NCI-H524 (cell line): ENCODE measurements around the gene ANKZF1.

ENCODE experiments used
- DNase-seq, 2 experiments: peaks; one replicate each; lab custom pipeline; 2025; lab: John Stamatoyannopoulos, UW

Gene ANKZF1

GRCh38 chr2:219223831-219224610, 5.6 kb upstream of the ANKZF1 start:
- no peak for DNase-seq

GRCh38 chr2:219225350-219225749, 4.3 kb upstream of the ANKZF1 start:
- no peak for DNase-seq

DNA sequence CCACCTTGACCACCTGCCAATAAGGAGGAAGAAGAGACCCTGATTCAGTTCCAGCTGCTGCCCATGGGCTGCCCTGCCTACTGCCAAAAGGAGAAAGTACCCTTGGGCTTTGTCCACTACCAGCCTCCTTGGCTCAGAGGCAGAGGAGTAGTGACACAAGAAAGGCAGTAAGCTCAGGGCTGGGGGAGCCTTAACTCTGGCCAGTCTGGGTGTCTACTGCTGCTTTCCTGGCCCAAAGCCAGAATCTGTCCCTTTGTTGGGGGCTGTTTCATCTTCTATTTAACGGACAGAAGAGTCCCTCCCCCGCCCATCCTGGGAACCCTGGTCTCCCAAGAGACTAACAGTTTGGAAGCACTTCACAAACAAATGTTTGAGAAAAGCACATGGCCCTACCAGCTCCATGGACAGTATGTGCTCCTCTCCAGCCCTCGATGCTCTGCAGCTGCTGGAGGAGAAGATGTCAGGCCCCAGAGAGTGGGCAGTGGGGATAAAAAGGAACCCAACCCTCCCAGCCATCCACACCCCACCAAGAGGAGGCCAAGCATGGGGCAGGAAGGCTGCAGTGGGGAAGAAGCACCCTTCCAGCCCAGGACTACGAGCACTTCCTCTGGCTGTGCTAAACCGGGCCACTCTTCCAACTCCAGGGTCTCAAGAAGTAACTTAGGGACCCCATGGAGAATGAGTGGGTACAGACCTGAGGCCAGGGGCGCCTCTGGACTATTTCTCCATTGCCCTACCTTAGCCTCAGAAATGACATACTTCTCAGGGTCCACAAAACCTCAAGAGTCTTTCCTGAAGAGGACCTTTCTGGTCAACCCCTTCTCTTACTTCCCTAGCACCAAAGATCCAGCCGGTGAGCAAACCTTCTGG, 1.3 kb upstream of the ANKZF1 start:
- DNase-seq = no peak

DNA sequence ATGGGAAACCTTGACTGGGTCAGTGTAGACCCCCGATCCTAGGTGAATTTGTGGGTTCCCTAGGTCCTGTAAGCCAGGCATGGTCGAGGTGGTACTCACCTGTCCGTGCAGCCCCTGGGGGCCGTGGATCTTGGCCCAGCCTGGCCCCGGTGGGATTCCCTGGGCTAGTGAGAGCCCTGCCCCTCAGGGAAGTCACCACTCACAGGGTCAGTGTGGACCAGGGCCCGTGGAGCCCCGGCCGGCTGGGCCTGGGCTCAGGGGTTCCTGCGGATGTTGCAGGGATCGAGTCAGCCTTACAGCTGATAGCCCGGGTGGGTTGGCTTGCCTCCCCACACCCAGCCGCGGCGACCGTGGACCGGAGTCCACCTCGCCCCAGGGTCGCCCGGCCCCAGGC, 698 bp upstream of the ANKZF1 start:
- no peak for DNase-seq

DNA sequence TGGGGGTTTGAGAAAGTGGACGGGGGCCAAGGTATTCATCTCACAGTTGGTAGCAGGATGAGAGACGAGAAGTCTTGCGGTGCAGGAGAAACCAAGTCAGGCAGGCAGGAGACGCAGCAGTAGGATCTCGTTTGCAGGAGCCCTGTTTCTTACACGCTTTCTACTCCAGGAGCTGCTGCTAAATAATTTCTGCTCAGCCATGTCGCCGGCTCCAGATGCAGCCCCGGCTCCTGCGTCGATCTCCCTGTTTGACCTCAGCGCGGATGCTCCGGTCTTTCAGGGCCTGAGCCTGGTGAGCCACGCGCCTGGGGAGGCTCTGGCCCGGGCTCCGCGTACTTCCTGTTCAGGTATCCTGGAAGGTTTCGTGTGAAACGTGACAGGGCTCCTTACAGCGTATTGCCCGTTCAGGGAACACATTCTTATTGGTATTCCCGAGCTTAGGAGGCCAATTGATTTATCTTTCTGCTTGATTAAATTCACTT, 494 bp downstream of the ANKZF1 start:
- peak in 1 of 2 experiments; percentile 30 for DNase-seq

GRCh38 chr2:219234331-219234730, 4.7 kb downstream of the ANKZF1 start:
- DNase-seq = no peak

- no peak for DNase-seq
Observed at GRCh38 chr2:219243291-219243761, 13.7 kb downstream of the ANKZF1 start.

DNA sequence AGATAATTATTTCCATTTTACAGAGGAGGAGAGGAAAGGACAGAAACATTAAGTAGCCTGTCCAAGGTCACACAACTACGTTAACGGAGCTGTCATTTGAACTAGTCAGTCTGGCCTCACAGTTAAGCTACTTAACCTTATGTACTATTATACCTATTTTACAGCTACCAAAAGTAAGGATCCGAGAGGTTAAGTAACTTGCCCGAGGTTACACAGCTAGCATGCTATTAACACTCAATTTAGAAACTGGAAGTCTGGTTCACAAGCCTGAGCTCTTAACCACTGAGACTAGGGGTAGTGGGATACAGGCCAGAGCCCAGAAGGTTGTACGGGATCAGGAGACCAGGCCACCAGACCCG, 15.2 kb downstream of the ANKZF1 start:
- DNase-seq = no peak

DNA sequence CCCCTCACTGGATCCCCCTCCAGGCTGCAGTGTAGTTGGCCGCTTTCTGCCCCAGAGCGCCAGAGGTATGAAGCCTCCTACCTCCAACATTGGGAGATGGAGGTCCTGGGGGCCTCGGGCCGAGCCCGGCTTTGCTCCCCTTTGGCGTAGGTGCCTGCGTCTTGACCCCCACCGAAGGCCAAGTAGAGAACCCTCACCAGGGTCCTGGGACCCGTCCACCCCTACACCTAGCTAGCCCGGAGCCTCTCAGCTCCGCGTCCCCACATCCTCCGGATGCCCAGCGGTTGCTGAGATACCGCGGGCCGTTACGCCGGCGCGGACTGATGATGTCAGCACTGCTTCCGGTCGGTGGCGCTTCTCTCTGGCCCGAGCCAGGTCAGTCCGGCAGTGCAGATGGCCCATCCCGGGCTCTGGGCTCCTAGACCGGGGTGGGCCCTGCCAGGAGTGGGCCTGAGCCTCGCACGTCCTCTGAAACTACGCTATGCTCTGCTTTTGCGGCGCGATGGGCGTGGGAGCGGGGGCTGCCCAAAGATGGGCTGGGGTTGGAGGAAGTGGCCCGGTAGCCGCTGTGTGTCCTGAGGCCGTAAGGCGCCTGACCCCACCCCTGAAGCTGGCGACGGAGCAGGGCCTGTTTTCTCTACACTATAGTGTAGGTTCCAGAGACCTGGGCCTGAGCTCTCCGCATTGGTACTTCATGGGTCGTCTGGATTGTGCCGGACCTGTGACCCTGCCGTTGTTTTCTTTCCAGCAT, 15.7 kb downstream of the ANKZF1 start, which contains the start of the genes GLB1L and STK16:
GLB1L (minus strand) TSS at position 297 of the 751 bp plus-strand sequence. CDS start 1,871 bp downstream, outside the sequence.
STK16 (plus strand) TSS at position 332 of the 751 bp plus-strand sequence. CDS start 521 bp downstream, outside the sequence.
- DNase-seq = peak; percentile 59 to 85

DNA sequence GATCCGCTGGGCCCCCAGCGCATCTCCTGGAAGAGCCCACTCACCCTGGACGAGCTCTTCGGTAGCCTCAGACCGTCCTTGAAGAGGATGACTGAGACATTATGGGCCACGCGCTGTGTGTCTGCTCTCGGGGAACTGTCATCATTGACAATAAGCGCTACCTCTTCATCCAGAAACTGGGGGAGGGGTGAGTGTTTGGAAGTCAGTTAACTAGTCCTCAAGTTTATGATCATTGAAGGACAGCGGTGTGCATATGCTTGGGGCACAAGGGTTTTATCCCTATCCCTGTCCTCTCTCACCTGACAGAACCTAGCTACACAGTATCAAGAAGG, 16.3 kb downstream of the ANKZF1 start:
- no peak for DNase-seq

- no peak for DNase-seq
Observed at GRCh38 chr2:219246559-219246958, 17.0 kb downstream of the ANKZF1 start.

DNA sequence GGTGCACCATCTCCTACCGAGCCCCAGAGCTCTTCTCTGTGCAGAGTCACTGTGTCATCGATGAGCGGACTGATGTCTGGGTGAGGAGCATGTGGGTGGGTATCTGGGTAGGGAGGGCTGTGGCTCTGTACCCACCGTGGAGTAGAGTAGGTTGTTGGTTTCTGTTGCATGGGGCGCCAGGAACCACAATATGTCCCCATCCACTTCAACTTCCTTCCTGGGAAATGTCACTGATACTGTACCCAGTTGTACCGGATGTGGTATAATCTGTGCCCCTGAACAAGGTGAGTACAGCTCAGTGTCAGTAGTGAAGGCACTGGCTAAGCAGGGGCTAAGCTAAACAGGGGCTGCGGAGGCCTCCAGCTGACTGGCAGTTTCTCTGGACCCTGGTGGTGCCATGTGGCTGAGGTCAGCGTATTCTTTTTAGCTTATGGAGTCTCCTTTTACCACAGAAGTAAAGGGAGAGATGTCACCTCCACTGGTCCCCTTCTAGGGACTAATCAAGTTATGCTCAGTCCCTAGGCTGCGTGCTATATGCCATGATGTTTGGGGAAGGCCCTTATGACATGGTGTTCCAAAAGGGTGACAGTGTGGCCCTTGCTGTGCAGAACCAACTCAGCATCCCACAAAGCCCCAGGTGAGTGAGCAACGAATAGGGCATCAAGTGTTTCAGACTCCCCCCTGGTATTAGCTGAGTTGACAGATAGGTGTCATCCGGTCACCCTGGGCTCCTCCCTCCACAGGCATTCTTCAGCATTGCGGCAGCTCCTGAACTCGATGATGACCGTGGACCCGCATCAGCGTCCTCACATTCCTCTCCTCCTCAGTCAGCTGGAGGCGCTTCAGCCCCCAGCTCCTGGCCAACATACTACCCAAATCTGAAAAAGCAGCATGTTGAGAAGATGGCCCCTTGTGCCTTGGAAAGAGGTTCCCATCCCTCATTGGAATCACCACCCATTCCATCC, 18.4 kb downstream of the ANKZF1 start:
- no peak for DNase-seq

DNA sequence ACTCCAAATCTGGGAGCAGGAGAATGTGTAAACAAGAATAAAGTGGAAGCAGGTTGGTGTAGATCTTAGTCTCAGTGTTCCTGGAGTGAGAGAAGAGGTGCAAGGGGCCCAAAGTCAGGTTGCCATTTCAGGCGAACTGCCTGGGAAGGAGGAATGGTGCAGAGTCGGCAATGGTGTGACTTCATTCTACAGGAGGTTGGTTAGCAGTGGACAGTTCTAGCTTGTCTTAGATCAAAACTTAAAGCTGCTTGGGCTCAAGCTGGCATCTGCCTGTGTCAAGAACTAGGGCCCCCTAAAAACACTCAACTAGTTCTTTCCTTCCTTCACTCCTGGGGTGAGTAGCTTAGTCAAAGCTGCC, 19.2 kb downstream of the ANKZF1 start:
- no peak for DNase-seq

DNA sequence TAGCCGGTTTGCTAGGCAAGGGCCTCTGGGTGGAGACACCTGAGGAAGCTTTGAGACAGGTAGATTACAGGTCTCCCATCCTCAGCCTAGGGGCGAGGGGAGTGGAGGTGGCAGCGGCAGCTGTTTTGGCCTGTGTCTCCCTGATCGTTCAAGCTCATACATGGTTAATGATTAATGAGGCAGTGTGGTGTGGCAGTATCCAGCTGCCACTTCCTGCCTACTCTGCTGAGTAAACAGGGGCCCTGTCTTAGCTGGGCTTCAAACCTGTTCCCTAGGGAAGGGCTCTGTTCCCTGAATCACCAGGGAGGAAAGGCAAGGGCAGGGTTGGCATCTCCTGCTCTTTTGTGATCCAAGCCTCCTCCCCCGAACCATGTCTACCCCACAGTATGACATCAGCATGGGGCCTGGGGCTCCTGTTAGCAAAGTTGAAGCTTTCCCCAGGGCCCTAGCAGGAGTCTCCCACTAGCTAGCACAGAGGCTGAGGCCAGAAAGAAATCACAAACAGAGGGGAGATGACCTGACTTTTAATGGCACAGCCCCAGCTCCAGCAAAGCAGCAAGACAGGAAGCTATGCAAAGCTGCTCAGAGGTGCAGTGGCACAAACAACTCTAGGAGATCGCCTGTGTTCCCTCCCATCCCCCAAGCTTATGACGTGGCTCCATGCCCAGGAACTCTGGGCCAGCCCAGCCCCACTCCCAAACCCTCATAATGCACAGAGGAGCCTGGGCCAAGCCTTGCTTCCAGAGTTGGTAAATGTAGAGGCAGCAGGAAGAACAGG, 19.8 kb downstream of the ANKZF1 start:
- DNase-seq = peak in 1 of 2 experiments; percentile 35

DNA sequence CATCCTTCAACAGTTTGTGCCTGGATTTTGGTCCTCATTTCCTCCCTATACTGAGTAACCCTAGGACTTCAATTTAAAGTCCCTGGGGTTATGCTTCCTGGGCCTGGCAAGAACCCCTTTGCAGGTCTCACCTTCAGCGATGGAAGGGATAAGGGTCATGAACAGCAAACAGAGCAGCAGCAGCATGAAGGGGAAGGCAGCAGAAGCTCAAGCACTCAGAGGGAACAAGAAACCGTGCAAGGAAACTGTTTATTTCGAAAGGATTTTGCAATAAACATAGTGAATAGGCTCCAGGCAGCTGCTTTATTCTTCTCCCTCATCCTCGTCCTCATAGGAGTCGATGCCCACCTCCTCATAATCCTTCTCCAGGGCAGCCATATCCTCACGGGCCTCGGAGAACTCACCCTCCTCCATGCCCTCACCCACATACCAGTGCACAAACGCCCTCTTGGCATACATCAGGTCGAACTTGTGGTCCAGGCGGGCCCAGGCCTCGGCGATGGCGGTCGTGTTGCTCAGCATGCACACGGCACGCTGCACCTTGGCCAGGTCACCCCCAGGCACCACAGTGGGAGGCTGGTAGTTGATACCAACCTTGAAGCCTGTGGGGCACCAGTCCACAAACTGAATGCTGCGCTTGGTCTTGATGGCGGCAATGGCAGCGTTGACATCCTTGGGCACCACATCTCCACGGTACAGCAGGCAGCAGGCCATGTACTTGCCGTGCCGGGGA, 20.6 kb downstream of the ANKZF1 start:
- no peak for DNase-seq

DNA sequence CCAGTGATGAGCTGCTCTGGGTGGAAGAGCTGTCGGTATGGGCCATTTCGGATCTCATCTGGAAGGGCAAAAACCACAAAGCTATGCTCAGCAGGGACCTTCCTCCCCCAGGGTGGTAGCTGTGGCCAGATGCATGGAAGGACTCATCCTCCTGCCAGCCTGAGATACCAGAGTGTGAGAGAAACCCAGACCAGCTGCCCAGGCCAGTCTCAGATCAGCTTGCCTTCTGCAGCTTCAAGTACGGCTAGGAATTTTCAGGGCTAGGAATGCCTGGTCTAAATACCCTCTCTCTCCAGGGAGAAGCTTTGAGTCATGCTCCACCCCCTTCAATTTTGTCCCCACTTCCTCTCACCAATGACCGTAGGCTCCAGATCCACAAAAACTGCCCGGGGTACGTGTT, 22.1 kb downstream of the ANKZF1 start:
- no peak for DNase-seq

DNA sequence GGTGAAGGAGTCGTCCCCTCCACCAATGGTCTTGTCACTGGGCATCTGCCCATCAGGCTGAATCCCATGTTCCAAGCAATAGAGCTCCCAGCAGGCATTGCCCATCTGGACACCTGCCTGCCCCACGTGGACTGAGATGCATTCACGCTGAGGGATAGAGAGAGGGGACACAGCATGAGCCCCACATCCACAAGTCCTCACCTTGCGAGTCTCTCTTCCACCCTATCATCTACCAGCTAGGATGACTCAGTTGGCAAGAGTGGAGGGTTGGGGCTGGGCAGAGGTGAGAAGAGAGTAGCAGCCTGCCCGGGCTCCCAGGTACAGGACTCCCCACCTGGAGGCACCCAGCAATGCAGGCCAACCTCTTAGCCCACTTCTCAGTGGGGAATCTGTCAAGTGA, 22.5 kb downstream of the ANKZF1 start:
- DNase-seq = no peak

- peak in 1 of 2 experiments; percentile 61 for DNase-seq
Observed at GRCh38 chr2:219252570-219252899, 22.9 kb downstream of the ANKZF1 start.

GRCh38 chr2:219252900-219253752, 23.5 kb downstream of the ANKZF1 start, which contains the start of gene TUBA4B:
Gene TUBA4B (plus strand): TSS chr2:219253243. CDS start chr2:219253408, 165 bp downstream.
- peak; percentile 54 to 78 for DNase-seq
